Measurements from ENCODE around the gene UTP14A.

Gene UTP14A

GRCh38 chrX:129931411-129932015 lies 25.5 kb downstream of the UTP14A start:
- no peaks in the 10 kb centered on the region for H3K27me3 ChIP-seq (replicated peaks)
- TF ChIP-seq, protein P1, sequence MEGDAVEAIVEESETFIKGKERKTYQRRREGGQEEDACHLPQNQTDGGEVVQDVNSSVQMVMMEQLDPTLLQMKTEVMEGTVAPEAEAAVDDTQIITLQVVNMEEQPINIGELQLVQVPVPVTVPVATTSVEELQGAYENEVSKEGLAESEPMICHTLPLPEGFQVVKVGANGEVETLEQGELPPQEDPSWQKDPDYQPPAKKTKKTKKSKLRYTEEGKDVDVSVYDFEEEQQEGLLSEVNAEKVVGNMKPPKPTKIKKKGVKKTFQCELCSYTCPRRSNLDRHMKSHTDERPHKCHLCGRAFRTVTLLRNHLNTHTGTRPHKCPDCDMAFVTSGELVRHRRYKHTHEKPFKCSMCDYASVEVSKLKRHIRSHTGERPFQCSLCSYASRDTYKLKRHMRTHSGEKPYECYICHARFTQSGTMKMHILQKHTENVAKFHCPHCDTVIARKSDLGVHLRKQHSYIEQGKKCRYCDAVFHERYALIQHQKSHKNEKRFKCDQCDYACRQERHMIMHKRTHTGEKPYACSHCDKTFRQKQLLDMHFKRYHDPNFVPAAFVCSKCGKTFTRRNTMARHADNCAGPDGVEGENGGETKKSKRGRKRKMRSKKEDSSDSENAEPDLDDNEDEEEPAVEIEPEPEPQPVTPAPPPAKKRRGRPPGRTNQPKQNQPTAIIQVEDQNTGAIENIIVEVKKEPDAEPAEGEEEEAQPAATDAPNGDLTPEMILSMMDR (IDR thresholded peaks at IDR 0.05; ENCODE audit: low read depth, low read length, missing control alignments), result no peak
- in situ Hi-C loops (cut with HindIII; ENCODE audit: low pct_ligation_motif_present, low sequenced_read_pairs), result no loop called here
- peak overlapping the region; percentile 64 for H3K27ac ChIP-seq
- H3K36me3 ChIP-seq (replicated peaks), result peaks cover 8% of the 10 kb centered on the region
- DNase-seq, result peak; percentile 80
- peak overlapping the region; percentile 66 for H3K4me3 ChIP-seq (ENCODE audit: low read depth, low read length)

DNA sequence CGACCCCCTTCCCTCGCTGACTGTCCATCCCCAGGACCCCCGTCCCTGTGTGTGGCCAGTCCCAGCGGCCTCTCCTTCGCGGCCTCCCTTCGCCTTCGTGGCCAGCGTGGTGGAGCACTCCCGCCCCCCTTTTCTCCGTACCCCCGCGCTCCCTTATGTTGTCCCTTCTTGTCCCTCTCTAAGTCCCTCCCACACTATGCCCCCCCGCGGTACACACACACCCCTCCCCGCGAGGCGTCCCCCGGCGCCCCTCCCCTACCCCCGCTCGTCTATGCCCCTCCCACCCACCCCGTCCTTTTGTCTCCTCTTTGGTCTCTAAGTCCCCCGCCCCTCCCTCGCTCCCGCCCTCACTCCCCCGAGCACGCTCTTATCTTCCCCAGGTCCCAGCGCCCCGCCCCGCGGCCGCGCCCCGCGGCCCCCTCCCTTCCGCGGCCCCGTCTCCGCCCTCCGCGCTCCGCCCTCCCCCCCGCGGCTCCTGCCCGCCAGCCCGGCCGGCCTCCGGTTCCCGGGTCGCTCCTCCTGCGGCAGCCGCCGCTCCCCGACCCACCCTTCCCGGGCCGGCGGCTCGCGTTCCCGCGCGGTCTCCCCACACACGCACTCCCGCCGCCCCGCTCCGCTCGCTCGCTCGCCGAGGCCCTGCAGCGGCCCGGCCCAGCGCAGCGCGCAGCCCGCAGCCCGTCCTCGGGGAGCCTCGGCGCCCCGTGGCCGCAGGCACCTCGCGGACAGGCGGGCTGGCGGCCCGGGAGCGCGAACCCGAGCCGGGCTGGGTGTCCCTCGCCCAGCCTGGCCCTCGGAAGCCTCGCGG lies 26.3 kb downstream of the UTP14A start:
- Histone ChIP-seq H3K4me3 (ENCODE audit: low read depth, low read length) (peak overlapping the region; percentile 66), H3K36me3 (replicated peaks) (peaks cover 5% of the 10 kb centered on the region), H3K27ac (peak overlapping the region; percentile 64), H3K27me3 (replicated peaks) (no peaks in the 10 kb centered on the region)
- TF ChIP-seq, protein P1 (IDR thresholded peaks at IDR 0.05; ENCODE audit: low read depth, low read length, missing control alignments), result no peak
- in situ Hi-C loops (cut with HindIII; ENCODE audit: low pct_ligation_motif_present, low sequenced_read_pairs), result no loop called here
- DNase-seq, result peak; percentile 73

DNA sequence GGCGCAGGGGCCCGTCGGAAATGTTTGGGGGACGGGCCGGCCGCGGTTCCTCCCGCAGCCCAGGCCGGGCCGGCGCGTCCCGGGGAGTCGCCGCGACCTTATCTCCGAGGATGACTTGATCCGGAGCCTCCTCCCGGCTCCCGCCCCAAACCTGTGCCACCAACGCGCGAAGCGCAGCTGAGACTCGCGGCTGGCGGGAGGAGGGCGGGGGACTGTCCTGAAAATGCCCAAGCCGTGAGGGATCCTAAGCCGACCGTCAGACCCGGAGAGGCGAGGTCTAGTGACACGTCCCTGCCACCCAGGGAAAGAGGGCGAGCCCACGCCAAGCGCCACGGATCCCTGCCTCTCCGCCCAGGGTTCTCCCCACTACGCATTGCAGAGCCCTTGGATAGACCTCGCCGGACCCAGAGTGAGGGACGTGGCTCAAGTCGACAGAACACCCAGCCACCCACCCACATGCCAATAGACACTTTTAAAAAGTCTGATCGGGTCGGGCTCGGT lies 26.9 kb downstream of the UTP14A start:
- peaks cover under 1% of the 10 kb centered on the region for H3K36me3 ChIP-seq (replicated peaks)
- DNase-seq, result no peak
- H3K27me3 ChIP-seq (replicated peaks), result no peaks in the 10 kb centered on the region
- in situ Hi-C loops (cut with HindIII; ENCODE audit: low pct_ligation_motif_present, low sequenced_read_pairs), result no loop called here
- H3K27ac ChIP-seq, result no peak overlapping the region
- peak overlapping the region; percentile 17 for H3K4me3 ChIP-seq (ENCODE audit: low read depth, low read length)
- TF ChIP-seq, protein P1 (IDR thresholded peaks at IDR 0.05; ENCODE audit: low read depth, low read length, missing control alignments), result no peak

DNA sequence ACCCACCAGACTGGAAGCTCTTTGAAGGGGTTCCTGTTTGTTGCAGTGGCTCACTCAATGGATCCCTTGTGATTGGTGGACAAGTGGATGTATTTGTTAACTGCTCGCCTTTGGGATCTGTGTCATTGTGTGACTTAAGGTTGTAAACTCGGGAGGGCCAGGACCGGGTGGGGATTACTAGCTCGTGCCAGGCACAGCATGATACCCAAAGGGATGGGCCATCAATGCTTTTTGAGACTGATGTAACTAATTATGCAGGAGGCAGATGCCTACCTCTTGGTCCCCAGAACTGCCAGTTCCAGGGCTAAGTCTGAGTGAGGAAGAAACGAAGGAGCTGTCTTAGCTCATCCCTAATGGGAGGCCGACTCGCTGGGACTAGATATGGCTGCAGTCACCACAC lies 27.7 kb downstream of the UTP14A start:
- Histone ChIP-seq H3K36me3 (replicated peaks) (no peaks in the 10 kb centered on the region), H3K4me3 (ENCODE audit: low read depth, low read length) (no peak overlapping the region), H3K27me3 (replicated peaks) (no peaks in the 10 kb centered on the region), H3K27ac (no peak overlapping the region)
- TF ChIP-seq, protein P1 (IDR thresholded peaks at IDR 0.05; ENCODE audit: low read depth, low read length, missing control alignments), result no peak
- DNase-seq, result no peak
- in situ Hi-C loops (cut with HindIII; ENCODE audit: low pct_ligation_motif_present, low sequenced_read_pairs), result no loop called here

DNA sequence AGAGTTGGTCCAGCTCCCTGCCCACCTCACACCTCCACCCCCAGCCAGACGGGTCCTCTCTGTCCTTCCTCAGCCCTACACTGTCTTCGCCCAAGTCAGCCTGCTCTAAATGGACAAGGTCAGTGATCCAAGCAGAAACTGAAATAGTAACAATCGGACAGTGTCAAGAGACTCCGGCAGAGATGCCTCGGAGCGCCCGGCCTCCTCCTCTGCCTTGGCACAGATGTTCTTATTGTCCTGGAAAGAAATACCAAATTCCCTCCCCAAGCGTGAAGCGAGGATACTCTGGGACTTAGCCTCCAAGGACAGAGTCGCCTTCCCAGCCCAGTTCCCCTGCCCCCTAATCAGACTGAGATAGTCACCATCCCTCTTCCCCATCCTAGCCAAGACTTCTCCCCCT lies 28.5 kb downstream of the UTP14A start:
- no peaks in the 10 kb centered on the region for H3K27me3 ChIP-seq (replicated peaks)
- TF ChIP-seq, protein P1 (IDR thresholded peaks at IDR 0.05; ENCODE audit: low read depth, low read length, missing control alignments), result no peak
- no peak overlapping the region for H3K4me3 ChIP-seq (ENCODE audit: low read depth, low read length)
- in situ Hi-C loops (cut with HindIII; ENCODE audit: low pct_ligation_motif_present, low sequenced_read_pairs), result no loop called here
- no peak for DNase-seq
- no peak overlapping the region for H3K27ac ChIP-seq
- H3K36me3 ChIP-seq (replicated peaks), result no peaks in the 10 kb centered on the region

Measured in brain microvascular endothelial cell (primary cell).